OCI-LY1 (cell line): ENCODE data around the gene THOC1.

Experiments
- H2AFZ ChIP-seq: fragments of 200-600 bp; sonication (generic), shearing (Covaris generic); 2 replicates; pipeline ENCODE4 v1.6.0; 2014; ENCODE audit warnings: antibody characterized with exemption, mild to moderate bottlenecking, low read length
- H3F3A ChIP-seq: fragments of 200-600 bp; sonication (generic), shearing (Covaris generic); 2 replicates; pipeline ENCODE4 v1.6.0; 2014; ENCODE audit warnings: mild to moderate bottlenecking, antibody characterized with exemption, low read length, moderate library complexity; ENCODE audit not compliant: insufficient read depth
- H3K27ac ChIP-seq: fragments of 200-600 bp; sonication (generic); 2 replicates; pipeline ENCODE4 v1.5.1; 2014; ENCODE audit warnings: low read length, mixed run types, mild to moderate bottlenecking, low read depth; ENCODE audit not compliant: poor library complexity, severe bottlenecking
- H3K27me3 ChIP-seq: fragments of 200-600 bp; sonication (generic); 2 replicates; pipeline ENCODE4 v1.6.0; 2014; ENCODE audit warnings: antibody characterized with exemption, mild to moderate bottlenecking, low read length, moderate library complexity; ENCODE audit not compliant: insufficient read depth
- H3K36me3 ChIP-seq: fragments of 200-600 bp; sonication (generic); 2 replicates; pipeline ENCODE4 v1.6.1; 2014; ENCODE audit warnings: mild to moderate bottlenecking, antibody characterized with exemption, low read length, moderate library complexity, mixed read lengths; ENCODE audit not compliant: insufficient read depth
- H3K4me1 ChIP-seq: fragments of 200-600 bp; sonication (generic); 2 replicates; pipeline ENCODE4 v1.5.1; 2014; ENCODE audit warnings: mild to moderate bottlenecking, low read length, moderate library complexity; ENCODE audit not compliant: insufficient read depth, severe bottlenecking
- H3K4me2 ChIP-seq: fragments of 200-600 bp; sonication (generic), shearing (Covaris generic); 2 replicates; pipeline ENCODE4 v1.6.1; 2014; ENCODE audit warnings: low read length
- H3K4me3 ChIP-seq: fragments of 200-600 bp; sonication (generic); 2 replicates; pipeline ENCODE4 v1.5.1; 2014; ENCODE audit warnings: low read length, low read depth, mild to moderate bottlenecking, mixed read lengths; ENCODE audit not compliant: poor library complexity, severe bottlenecking
- H3K79me2 ChIP-seq: fragments of 200-600 bp; shearing (Covaris generic); 2 replicates; pipeline ENCODE4 v1.6.1; 2016; ENCODE audit warnings: mixed run types, low read length, mixed read lengths; ENCODE audit not compliant: insufficient read depth
- H3K9ac ChIP-seq: fragments of 200-600 bp; sonication (generic), shearing (Covaris generic); 2 replicates; pipeline ENCODE4 v1.6.1; 2014; ENCODE audit warnings: mild to moderate bottlenecking, low read length, mixed read lengths
- H3K9me2 ChIP-seq: fragments of 200-600 bp; sonication (generic), shearing (Covaris generic); 2 replicates; pipeline ENCODE4 v1.6.1; 2014; ENCODE audit warnings: low read depth, mild to moderate bottlenecking, low read length, mixed read lengths
- H3K9me3 ChIP-seq: fragments of 200-600 bp; shearing (Covaris generic); 2 replicates; pipeline ENCODE4 v1.6.1; 2014; ENCODE audit warnings: low read length, mixed read lengths
- H4K20me1 ChIP-seq: fragments of 200-600 bp; sonication (generic), shearing (Covaris generic); 2 replicates; pipeline ENCODE4 v1.6.0; 2016; ENCODE audit warnings: mild to moderate bottlenecking, low read length; ENCODE audit not compliant: insufficient read depth
- CTCF ChIP-seq: fragments of 200-600 bp; sonication (generic), shearing (Covaris generic); IDR thresholded peaks from 2 replicates; pipeline ENCODE4 v1.5.1; 2017; ENCODE audit warnings: mild to moderate bottlenecking, antibody characterized with exemption, low read length, moderate library complexity, mixed read lengths
- EZH2 ChIP-seq: fragments of 200-600 bp; sonication (generic), shearing (Covaris generic); IDR thresholded peaks from 2 replicates; pipeline ENCODE4 v1.8.0; 2017; ENCODE audit warnings: borderline replicate concordance, mixed run types, mild to moderate bottlenecking, antibody characterized with exemption, low read length, moderate library complexity, mixed read lengths

Gene THOC1

GRCh38 chr18:227374-227773 is 40.5 kb downstream of the THOC1 start:
- TF ChIP-seq CTCF (no peak), EZH2 (no peak)
- Histone ChIP-seq H3K9me2 (no peaks in the 10 kb centered on the region), H3K36me3 (peaks cover 29% of the 10 kb centered on the region), H3K79me2 (no peaks in the 10 kb centered on the region), H3K9ac (no peak overlapping the region), H3K9me3 (no peaks in the 10 kb centered on the region), H3K4me1 (no peaks in the 10 kb centered on the region), H3K27ac (no peak overlapping the region), H3K4me2 (no peak overlapping the region), H2AFZ (no peak overlapping the region), H3K4me3 (no peak overlapping the region), H4K20me1 (no peaks in the 10 kb centered on the region), H3K27me3 (no peaks in the 10 kb centered on the region), H3F3A (no peaks in the 10 kb centered on the region)

GRCh38 chr18:225745-226144 is 42.1 kb downstream of the THOC1 start:
- Histone ChIP-seq H3K9me3 (no peaks in the 10 kb centered on the region), H2AFZ (no peak overlapping the region), H3K79me2 (no peaks in the 10 kb centered on the region), H3K4me2 (no peak overlapping the region), H4K20me1 (no peaks in the 10 kb centered on the region), H3K27me3 (no peaks in the 10 kb centered on the region), H3F3A (no peaks in the 10 kb centered on the region), H3K4me1 (no peaks in the 10 kb centered on the region), H3K4me3 (no peak overlapping the region), H3K27ac (no peak overlapping the region), H3K9ac (no peak overlapping the region), H3K9me2 (no peaks in the 10 kb centered on the region), H3K36me3 (peaks cover 36% of the 10 kb centered on the region)
- TF ChIP-seq CTCF, result no peak

- Histone ChIP-seq H4K20me1 (no peaks in the 10 kb centered on the region), H3F3A (no peaks in the 10 kb centered on the region), H3K9me3 (no peaks in the 10 kb centered on the region), H3K36me3 (peaks cover 78% of the 10 kb centered on the region), H3K9ac (no peak overlapping the region), H3K9me2 (no peaks in the 10 kb centered on the region), H2AFZ (no peak overlapping the region), H3K27ac (no peak overlapping the region), H3K4me1 (no peaks in the 10 kb centered on the region), H3K4me3 (no peak overlapping the region), H3K4me2 (no peak overlapping the region), H3K27me3 (no peaks in the 10 kb centered on the region), H3K79me2 (no peaks in the 10 kb centered on the region)
- no peak for TF ChIP-seq EZH2
- no peak for TF ChIP-seq CTCF
These were observed 47.1 kb downstream of the THOC1 start for GRCh38 chr18:220708-221107.
